ENCODE results near the gene ARMC7.
"Not testable (repeated sequence)": the region's sequence is repeated elsewhere in the genome, so short reads cannot be mapped to it uniquely, and the experiment has no call there.

The ARMC7 gene

DNA sequence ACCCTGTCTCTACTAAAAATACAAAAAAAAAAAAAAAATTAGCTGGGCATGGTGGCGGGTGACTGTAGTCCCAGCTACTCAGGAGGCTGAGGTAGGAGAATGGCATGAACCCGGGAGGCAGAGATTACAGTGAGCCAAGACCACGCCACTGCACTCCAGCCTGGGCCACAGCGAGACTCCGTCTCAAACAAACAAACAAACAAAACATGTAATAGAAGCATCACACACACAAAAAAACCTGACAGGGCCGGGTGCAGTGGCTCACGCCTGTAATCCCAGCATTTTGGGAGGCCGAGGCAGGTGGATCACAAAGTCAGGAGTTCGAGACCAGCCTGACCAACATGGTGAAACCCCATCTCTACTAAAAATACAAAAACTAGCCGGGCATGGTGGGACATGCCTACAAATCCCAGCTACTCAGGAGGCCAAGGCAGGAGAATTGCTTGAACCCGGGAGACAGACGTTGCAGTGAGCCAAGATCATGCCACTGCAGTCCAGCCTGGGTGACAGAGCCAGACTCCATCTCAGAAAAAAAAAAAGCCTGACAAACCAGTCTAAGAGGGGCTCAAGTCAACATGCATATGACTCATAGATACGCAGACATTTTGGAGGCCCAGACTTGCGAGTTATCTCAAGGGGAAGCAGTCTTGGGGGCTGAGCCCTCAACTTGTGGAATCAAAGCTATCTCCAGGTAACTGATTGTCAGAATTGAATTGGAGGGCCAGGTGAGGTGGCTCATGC, 24.0 kb downstream of the ARMC7 start:
- H3K4me3 ChIP-seq (ENCODE audit: low read length); H3K27me3 ChIP-seq (replicated peaks; ENCODE audit: control insufficient read depth, insufficient read depth, low read length); H3K9ac ChIP-seq (ENCODE audit: low read length); H3K9me3 ChIP-seq (ENCODE audit: control insufficient read depth, low read length); DNase-seq (ENCODE audit: low read depth): not testable (repeated sequence)
- peaks cover 21% of the 10 kb centered on the region for H3K36me3 ChIP-seq (ENCODE audit: control insufficient read depth, insufficient read depth, low read length, severe bottlenecking)
- H3K4me1 ChIP-seq (ENCODE audit: control insufficient read depth, insufficient read depth, low read length), result peaks cover 11% of the 10 kb centered on the region

DNA sequence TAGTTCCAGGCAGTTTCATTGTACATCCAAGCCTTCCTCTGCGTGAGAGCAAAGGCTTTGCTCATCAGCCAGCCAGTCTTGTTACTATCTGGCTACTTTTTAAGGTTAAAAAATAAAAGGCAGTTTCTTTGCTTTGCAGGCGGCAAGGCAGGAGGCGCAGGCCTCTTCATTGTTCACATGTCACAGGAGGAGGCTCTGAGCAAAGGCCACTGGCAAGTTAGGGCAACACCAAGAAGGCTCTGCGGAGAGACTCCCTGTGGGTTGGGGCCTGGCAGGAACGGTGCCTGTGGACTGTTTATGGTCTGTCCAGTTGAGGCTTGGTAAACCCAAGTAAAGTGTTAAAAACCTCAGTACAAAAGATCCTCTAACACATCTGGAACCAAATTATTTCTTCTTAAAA, 25.7 kb downstream of the ARMC7 start:
- Histone ChIP-seq H3K36me3 (ENCODE audit: control insufficient read depth, insufficient read depth, low read length, severe bottlenecking) (peaks cover 11% of the 10 kb centered on the region), H3K4me3 (ENCODE audit: low read length) (no peak overlapping the region), H3K9me3 (ENCODE audit: control insufficient read depth, low read length) (no peaks in the 10 kb centered on the region), H3K4me1 (ENCODE audit: control insufficient read depth, insufficient read depth, low read length) (peaks cover 7% of the 10 kb centered on the region), H3K27me3 (replicated peaks; ENCODE audit: control insufficient read depth, insufficient read depth, low read length) (no peaks in the 10 kb centered on the region), H3K9ac (ENCODE audit: low read length) (no peak overlapping the region)
- DNase-seq (ENCODE audit: low read depth), result no peak

DNA sequence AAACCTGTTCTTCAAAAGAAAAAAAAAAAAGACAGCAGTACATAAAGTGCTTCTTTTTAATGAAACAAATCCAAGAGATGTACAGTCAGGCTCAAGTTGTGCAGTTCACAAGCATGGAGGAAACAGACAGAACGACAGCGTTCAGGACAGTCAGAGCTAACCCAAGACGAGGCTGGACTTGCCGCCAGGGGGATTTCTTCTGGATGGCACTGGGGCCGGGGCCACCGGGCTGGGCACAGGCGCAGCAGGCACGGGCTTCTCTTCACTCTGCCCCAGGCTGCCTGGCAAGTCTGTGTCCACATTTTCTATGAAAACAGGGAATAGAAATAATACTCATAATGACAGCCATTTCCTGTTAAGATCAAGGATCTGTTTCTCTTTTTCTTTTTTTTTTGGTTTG, 26.2 kb downstream of the ARMC7 start:
- peaks cover 4% of the 10 kb centered on the region for H3K4me1 ChIP-seq (ENCODE audit: control insufficient read depth, insufficient read depth, low read length)
- no peak for DNase-seq (ENCODE audit: low read depth)
- H3K36me3 ChIP-seq (ENCODE audit: control insufficient read depth, insufficient read depth, low read length, severe bottlenecking), result peaks cover 16% of the 10 kb centered on the region
- H3K27me3 ChIP-seq (replicated peaks; ENCODE audit: control insufficient read depth, insufficient read depth, low read length), result no peaks in the 10 kb centered on the region
- H3K4me3 ChIP-seq (ENCODE audit: low read length), result no peak overlapping the region
- no peak overlapping the region for H3K9ac ChIP-seq (ENCODE audit: low read length)
- no peaks in the 10 kb centered on the region for H3K9me3 ChIP-seq (ENCODE audit: control insufficient read depth, low read length)

DNA sequence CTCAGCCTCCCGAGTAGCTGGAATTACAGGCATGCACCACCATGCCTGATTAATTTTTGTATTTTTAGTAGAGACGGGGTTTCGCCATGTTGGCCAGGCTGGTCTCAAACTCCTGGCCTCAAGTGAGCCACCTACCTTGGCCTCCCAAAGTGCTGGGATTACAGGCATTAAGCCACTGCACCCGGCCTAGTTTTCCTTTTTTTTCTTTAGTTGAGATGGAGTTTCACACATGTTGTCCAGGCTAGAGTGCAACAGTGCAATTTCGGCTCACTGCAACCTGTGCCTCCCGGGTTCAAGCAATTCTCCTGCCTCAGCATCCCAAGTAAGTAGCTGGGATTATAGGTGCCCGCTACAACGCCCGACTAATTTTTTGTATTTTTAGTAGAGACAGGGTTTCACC, 28.0 kb downstream of the ARMC7 start:
- H3K9me3 ChIP-seq (ENCODE audit: control insufficient read depth, low read length); H3K4me1 ChIP-seq (ENCODE audit: control insufficient read depth, insufficient read depth, low read length); H3K4me3 ChIP-seq (ENCODE audit: low read length); H3K9ac ChIP-seq (ENCODE audit: low read length); DNase-seq (ENCODE audit: low read depth); H3K27me3 ChIP-seq (replicated peaks; ENCODE audit: control insufficient read depth, insufficient read depth, low read length): not testable (repeated sequence)
- peaks cover 22% of the 10 kb centered on the region for H3K36me3 ChIP-seq (ENCODE audit: control insufficient read depth, insufficient read depth, low read length, severe bottlenecking)

DNA sequence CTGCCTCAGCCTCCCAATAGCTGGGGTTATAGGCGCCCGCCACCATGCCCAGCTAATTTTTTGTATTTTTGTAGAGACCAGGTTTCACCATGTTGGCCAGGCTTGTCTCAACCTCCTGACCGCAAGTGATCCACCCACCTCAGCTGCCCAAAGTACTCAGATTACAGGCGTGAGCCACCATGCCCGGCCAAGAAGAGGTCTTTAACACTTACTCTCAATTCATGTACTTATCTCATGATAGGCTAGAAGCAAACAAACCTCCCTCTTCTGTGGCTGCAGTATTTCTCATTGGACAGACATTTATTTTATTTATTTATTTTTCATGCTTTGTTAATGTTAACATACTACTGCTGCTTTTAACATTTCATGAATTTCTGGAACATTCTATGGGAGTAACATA, 28.8 kb downstream of the ARMC7 start:
- peaks cover 22% of the 10 kb centered on the region for H3K36me3 ChIP-seq (ENCODE audit: control insufficient read depth, insufficient read depth, low read length, severe bottlenecking)

DNA sequence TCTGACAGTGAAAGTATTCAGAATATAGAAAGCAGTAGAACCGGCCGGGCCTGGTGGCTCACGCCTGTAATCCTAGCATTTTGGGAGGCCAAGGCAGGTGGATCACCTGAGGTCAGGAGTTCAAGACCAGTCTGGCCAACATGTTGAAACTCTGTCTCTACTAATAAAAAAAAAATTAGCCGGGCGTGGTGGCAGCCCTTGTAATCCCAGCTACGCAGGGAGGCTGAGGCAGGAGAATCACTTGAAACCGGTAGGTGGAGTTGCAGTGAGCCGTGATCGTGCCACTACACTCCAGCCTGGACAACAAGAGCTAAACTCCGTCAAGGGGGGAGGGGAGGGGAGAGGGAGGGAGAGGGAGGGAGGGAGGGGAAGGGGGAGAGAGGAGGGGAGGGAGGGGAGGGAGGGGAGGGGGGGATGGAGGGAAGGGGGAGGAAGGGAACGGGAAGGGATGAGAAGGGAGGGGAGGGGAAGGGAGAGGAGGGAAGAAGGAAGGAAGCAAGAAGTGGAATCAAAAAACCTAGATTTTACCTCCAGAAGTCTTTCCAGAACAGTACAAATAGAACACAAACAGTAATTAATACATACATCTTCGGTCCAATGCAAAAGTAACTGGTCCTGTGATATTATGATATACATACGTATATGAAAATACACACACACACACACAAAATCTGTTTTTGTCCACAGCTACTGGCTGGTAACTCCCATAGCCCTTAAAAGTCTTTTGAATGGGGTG, 32.6 kb downstream of the ARMC7 start:
- DNase-seq (ENCODE audit: low read depth), result no peak
- Histone ChIP-seq H3K9ac (ENCODE audit: low read length) (no peak overlapping the region), H3K4me3 (ENCODE audit: low read length) (no peak overlapping the region), H3K36me3 (ENCODE audit: control insufficient read depth, insufficient read depth, low read length, severe bottlenecking) (peaks cover 46% of the 10 kb centered on the region), H3K4me1 (ENCODE audit: control insufficient read depth, insufficient read depth, low read length) (peaks cover 10% of the 10 kb centered on the region), H3K9me3 (ENCODE audit: control insufficient read depth, low read length) (no peaks in the 10 kb centered on the region), H3K27me3 (replicated peaks; ENCODE audit: control insufficient read depth, insufficient read depth, low read length) (no peaks in the 10 kb centered on the region)

More for the DNA sequence above, 28.8 kb downstream of the ARMC7 start:
- no peak overlapping the region for H3K4me3 ChIP-seq (ENCODE audit: low read length)
- no peaks in the 10 kb centered on the region for H3K9me3 ChIP-seq (ENCODE audit: control insufficient read depth, low read length)
- DNase-seq (ENCODE audit: low read depth), result no peak
- H3K9ac ChIP-seq (ENCODE audit: low read length), result no peak overlapping the region
- H3K4me1 ChIP-seq (ENCODE audit: control insufficient read depth, insufficient read depth, low read length), result no peaks in the 10 kb centered on the region
- no peaks in the 10 kb centered on the region for H3K27me3 ChIP-seq (replicated peaks; ENCODE audit: control insufficient read depth, insufficient read depth, low read length)

DNA sequence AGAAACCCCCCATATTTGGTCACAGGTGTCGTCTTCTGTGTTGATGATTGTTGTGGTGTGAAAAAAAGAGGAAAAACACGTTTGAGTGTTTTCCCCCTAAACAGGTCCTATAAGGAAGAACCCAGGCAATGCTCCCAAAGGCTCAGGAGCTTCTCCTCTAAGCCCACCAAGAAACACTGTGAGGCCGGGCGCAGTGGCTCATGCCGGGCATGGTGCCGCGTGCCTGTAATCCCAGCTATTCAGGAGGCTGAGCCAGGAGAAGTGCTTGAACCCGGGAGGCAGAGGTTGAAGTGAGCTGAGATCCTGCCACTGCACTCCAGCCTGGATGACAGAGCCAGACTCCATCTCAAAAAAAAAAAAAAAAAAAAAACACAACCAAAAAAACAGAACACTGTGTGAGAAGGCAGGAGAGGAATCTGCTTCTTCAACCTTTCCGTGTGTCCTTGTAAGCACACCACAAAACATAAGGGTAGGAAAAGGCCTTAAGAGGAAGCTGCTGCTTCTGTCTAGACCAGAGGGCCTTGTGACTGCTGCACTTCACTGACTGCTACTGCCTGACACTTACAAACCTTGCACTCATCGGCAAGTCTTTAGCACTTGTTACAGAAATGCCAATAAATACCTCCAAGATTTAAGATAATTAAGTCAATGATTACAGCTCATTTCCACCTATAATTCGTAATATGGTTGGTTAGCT, 35.2 kb downstream of the ARMC7 start:
- Histone ChIP-seq H3K27me3 (replicated peaks; ENCODE audit: control insufficient read depth, insufficient read depth, low read length) (no peaks in the 10 kb centered on the region), H3K9ac (ENCODE audit: low read length) (no peak overlapping the region), H3K36me3 (ENCODE audit: control insufficient read depth, insufficient read depth, low read length, severe bottlenecking) (peaks cover 55% of the 10 kb centered on the region), H3K4me3 (ENCODE audit: low read length) (no peak overlapping the region), H3K9me3 (ENCODE audit: control insufficient read depth, low read length) (no peaks in the 10 kb centered on the region), H3K4me1 (ENCODE audit: control insufficient read depth, insufficient read depth, low read length) (peaks cover 10% of the 10 kb centered on the region)
- no peak for DNase-seq (ENCODE audit: low read depth)

DNA sequence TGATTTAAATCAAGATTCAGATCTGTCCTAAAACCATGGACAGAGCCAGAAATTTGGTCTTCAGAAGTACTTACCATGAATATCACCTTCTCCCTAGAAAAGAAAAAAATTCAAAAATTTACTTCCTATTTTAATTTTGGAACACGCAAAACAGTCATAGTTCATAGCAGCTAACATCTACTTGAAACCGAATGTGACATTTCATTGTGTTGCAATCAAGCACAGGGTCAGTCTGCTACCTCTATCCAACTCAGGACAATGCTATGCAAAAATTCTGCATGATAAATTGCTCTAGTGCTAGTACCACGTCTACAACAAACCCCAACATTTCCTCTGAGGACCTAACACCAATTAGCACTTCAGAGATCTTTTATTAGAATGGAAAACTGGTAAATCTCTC, 36.8 kb downstream of the ARMC7 start:
- H3K27me3 ChIP-seq (replicated peaks; ENCODE audit: control insufficient read depth, insufficient read depth, low read length), result no peaks in the 10 kb centered on the region
- peaks cover 45% of the 10 kb centered on the region for H3K36me3 ChIP-seq (ENCODE audit: control insufficient read depth, insufficient read depth, low read length, severe bottlenecking)

DNA sequence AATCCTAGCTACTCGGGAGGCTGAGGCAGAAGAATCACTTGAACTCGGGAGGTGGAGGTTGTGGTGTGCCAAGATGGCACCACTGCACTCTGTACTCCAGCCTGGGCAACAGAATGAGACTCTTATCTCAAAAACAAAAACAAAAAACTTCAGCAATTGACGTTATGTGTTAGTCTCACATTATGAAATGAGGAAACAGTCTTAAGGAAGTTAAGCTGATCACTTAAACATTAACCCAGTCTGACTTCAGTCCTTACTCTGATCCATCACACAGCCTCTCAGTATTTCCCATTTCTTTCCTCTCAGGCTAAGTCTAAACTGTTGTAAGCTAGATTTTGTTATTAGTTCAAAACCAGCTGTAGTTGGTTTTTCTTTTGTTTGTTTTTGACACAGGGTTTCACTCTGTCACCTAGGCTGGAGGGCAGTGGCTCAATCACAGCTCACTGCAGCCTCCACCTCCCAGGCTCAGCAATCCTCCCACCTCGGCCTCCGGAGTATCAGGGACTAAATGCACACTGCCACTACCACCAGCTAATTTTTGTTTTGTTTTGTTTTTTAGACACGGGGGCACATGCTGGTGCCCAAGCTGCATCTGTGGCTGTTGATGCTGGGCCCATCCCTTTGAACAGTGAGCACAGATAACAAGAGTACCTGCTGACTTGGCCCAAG, 38.2 kb downstream of the ARMC7 start:
- no peak overlapping the region for H3K9ac ChIP-seq (ENCODE audit: low read length)

More for the DNA sequence above, 36.8 kb downstream of the ARMC7 start:
- peak; percentile 70 for DNase-seq (ENCODE audit: low read depth)
- no peaks in the 10 kb centered on the region for H3K9me3 ChIP-seq (ENCODE audit: control insufficient read depth, low read length)
- H3K4me3 ChIP-seq (ENCODE audit: low read length), result no peak overlapping the region
- H3K4me1 ChIP-seq (ENCODE audit: control insufficient read depth, insufficient read depth, low read length), result peaks cover 10% of the 10 kb centered on the region
- no peak overlapping the region for H3K9ac ChIP-seq (ENCODE audit: low read length)

DNA sequence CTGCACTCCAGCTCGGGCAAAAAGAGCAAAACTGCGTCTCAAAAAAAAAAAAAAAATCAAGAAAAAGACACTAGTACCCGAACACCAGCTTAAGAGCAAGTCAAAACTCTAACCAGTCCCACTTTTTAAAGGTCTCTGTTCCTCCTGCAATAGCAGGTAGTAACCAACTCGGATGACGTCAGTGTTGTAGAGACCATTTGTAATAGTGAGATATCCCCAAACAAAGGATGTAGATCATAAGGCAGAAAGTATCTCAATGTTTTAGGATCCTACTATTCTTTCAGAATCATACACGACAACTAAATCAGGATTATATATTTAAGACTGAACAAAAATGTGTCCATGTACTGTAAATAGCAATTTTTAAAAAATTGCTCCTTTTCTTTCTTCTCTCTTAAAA, 42.2 kb downstream of the ARMC7 start:
- Histone ChIP-seq H3K4me3 (ENCODE audit: low read length) (no peak overlapping the region), H3K9ac (ENCODE audit: low read length) (no peak overlapping the region), H3K27me3 (replicated peaks; ENCODE audit: control insufficient read depth, insufficient read depth, low read length) (no peaks in the 10 kb centered on the region), H3K36me3 (ENCODE audit: control insufficient read depth, insufficient read depth, low read length, severe bottlenecking) (peaks cover 14% of the 10 kb centered on the region), H3K4me1 (ENCODE audit: control insufficient read depth, insufficient read depth, low read length) (peaks cover 8% of the 10 kb centered on the region), H3K9me3 (ENCODE audit: control insufficient read depth, low read length) (no peaks in the 10 kb centered on the region)
- DNase-seq (ENCODE audit: low read depth), result no peak

More for the DNA sequence above, 38.2 kb downstream of the ARMC7 start:
- no peak for DNase-seq (ENCODE audit: low read depth)
- Histone ChIP-seq H3K36me3 (ENCODE audit: control insufficient read depth, insufficient read depth, low read length, severe bottlenecking) (peaks cover 42% of the 10 kb centered on the region), H3K27me3 (replicated peaks; ENCODE audit: control insufficient read depth, insufficient read depth, low read length) (no peaks in the 10 kb centered on the region), H3K4me1 (ENCODE audit: control insufficient read depth, insufficient read depth, low read length) (peaks cover 13% of the 10 kb centered on the region), H3K9me3 (ENCODE audit: control insufficient read depth, low read length) (no peaks in the 10 kb centered on the region), H3K4me3 (ENCODE audit: low read length) (no peak overlapping the region)

DNA sequence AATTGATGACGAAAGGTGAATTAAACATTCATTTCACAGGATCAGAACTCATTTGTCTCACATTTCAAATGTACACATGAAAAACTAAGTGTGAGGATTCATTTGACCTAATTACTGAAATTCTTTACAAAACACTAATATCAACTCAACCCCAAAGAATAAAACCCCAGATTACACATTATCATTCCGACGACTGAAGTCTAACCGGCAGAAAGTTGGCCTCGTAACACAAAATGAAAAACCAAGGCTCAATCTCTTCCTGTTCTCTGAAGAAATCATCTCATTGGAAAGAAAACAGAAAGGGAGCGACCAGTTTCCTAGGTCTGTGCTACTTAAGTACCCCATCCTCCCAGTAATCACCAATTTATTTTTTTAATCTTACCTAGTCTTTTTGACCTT, 42.8 kb downstream of the ARMC7 start:
- Histone ChIP-seq H3K9ac (ENCODE audit: low read length) (no peak overlapping the region), H3K36me3 (ENCODE audit: control insufficient read depth, insufficient read depth, low read length, severe bottlenecking) (peaks cover 8% of the 10 kb centered on the region), H3K4me3 (ENCODE audit: low read length) (peak overlapping the region; percentile 94), H3K4me1 (ENCODE audit: control insufficient read depth, insufficient read depth, low read length) (peaks cover 7% of the 10 kb centered on the region), H3K9me3 (ENCODE audit: control insufficient read depth, low read length) (no peaks in the 10 kb centered on the region), H3K27me3 (replicated peaks; ENCODE audit: control insufficient read depth, insufficient read depth, low read length) (no peaks in the 10 kb centered on the region)
- DNase-seq (ENCODE audit: low read depth), result peak; percentile 36

Data from adipocyte (in vitro differentiated cells).